Measurements from ENCODE around the gene HS6ST3.
"Not testable (repeated sequence)": the region's sequence is repeated elsewhere in the genome, so short reads cannot be mapped to it uniquely, and the experiment has no call there.

Gene HS6ST3

GRCh38 chr13:96093296-96094006 is 3.5 kb downstream of the HS6ST3 start:
- no peak for DNase-seq

GRCh38 chr13:96100457-96101220 is 10.7 kb downstream of the HS6ST3 start:
- DNase-seq = no peak

- DNase-seq = no peak
These were observed 14.6 kb downstream of the HS6ST3 start for GRCh38 chr13:96104516-96104915.

- DNase-seq = not testable (repeated sequence)
These were observed 18.2 kb downstream of the HS6ST3 start for GRCh38 chr13:96108072-96108471.

GRCh38 chr13:96109125-96109524 is 19.2 kb downstream of the HS6ST3 start:
- no peak for DNase-seq

GRCh38 chr13:96112936-96113335 is 23.0 kb downstream of the HS6ST3 start:
- no peak for DNase-seq

- DNase-seq = not testable (repeated sequence)
These were observed 25.5 kb downstream of the HS6ST3 start for GRCh38 chr13:96115368-96115767.

GRCh38 chr13:96119921-96120320 is 30.0 kb downstream of the HS6ST3 start:
- DNase-seq = no peak

- DNase-seq = no peak
These were observed 41.0 kb downstream of the HS6ST3 start for GRCh38 chr13:96130818-96131340.

GRCh38 chr13:96141032-96141431 is 51.1 kb downstream of the HS6ST3 start:
- DNase-seq = peak in 1 of 2 experiments; percentile 50

- DNase-seq = no peak
These were observed 69.8 kb downstream of the HS6ST3 start for GRCh38 chr13:96159725-96160124.

- no peak for DNase-seq
These were observed 71.2 kb downstream of the HS6ST3 start for GRCh38 chr13:96161141-96161540.

- DNase-seq = no peak
These were observed 75.9 kb downstream of the HS6ST3 start for GRCh38 chr13:96165840-96166239.

- DNase-seq = no peak
These were observed 82.2 kb downstream of the HS6ST3 start for GRCh38 chr13:96172066-96172465.

GRCh38 chr13:96178759-96179158 is 88.9 kb downstream of the HS6ST3 start:
- DNase-seq = no peak

GRCh38 chr13:96179309-96179708 is 89.4 kb downstream of the HS6ST3 start:
- DNase-seq = no peak

- no peak for DNase-seq
These were observed 92.0 kb downstream of the HS6ST3 start for GRCh38 chr13:96181911-96182310.

- DNase-seq = no peak
These were observed 95.9 kb downstream of the HS6ST3 start for GRCh38 chr13:96185818-96186217.

GRCh38 chr13:96191367-96191766 is 101.5 kb downstream of the HS6ST3 start:
- DNase-seq = no peak

GRCh38 chr13:96193728-96194310 is 103.9 kb downstream of the HS6ST3 start:
- DNase-seq = peak in 1 of 2 experiments; percentile 19

- no peak for DNase-seq
These were observed 108.1 kb downstream of the HS6ST3 start for GRCh38 chr13:96198038-96198437.

GRCh38 chr13:96199315-96199714 is 109.4 kb downstream of the HS6ST3 start:
- no peak for DNase-seq

- DNase-seq = peak; percentile 4 to 62
These were observed 110.9 kb downstream of the HS6ST3 start for GRCh38 chr13:96200810-96201209.

- DNase-seq = no peak
These were observed 112.4 kb downstream of the HS6ST3 start for GRCh38 chr13:96202315-96202714.
